ENCODE data around the gene CCDC183.
"Not testable (repeated sequence)": the region's sequence is repeated elsewhere in the genome, so short reads cannot be mapped to it uniquely, and the experiment has no call there.

The CCDC183 gene
- 0.94 to 1.9 reads per million in 2 donors for total RNA-seq

- no peak for DNase-seq
Measured at GRCh38 chr9:136796238-136796774, at the start of gene CCDC183. Gene CCDC183, plus strand, starts transcription at chr9:136796338. Its CDS starts 60 bp downstream, at chr9:136796398.

DNA sequence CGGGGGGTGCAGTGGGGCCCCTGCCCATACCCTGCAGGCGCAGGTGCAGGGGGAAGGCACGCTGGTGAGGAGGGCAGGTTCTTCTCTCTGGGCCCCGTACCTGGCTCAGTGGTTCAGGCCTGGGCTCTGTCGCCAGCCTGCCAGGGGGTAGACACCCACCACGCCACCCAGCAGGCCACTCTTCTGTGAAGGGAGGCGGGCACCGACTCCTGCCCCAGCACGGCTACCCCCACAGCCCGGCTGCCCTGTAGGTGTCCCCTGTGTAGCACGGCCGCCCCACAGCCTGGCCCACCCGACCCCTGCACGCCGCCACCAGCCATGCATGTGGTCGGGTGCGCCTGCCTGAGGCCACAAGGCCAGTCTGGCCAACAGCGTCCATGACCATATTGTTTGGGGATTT is 49.5 kb upstream of the CCDC183 start:
- no peak for DNase-seq

GRCh38 chr9:136747161-136748060 is 48.7 kb upstream of the CCDC183 start:
- no peak for DNase-seq

DNA sequence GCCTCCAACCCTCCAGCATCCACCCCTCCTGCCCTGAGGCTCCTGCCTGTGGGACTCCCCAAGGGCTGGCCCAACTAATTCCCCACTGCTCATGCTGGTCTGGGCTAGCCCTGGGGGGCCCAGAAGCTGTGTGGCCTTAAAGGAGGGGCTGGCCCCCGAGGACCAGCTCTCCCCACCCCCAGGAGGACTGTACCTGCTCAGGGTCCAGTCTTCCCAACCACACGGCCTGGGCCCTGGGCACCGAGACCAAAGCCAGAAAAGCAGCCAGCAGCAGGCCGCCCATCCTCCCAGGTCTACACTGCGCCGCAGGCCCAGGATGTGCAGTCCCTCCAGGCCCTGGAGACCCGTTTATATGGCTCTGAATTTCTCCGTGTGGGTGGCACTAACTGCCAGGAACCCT is 47.9 kb upstream of the CCDC183 start, which contains the start of gene LCN6:
TSS of gene LCN6 (minus strand) at position 325 of the 400 bp plus-strand sequence. CDS start at position 283, 42 bp downstream.
- DNase-seq, result no peak

GRCh38 chr9:136748666-136749611 is 47.2 kb upstream of the CCDC183 start:
- DNase-seq, result no peak

- DNase-seq, result peak in 1 of 5 experiments; percentile 82
Measured at GRCh38 chr9:136750526-136750925, 45.6 kb upstream of the CCDC183 start.

- no peak for DNase-seq
Measured at GRCh38 chr9:136751244-136751643, 44.9 kb upstream of the CCDC183 start.

GRCh38 chr9:136751814-136752213 is 44.3 kb upstream of the CCDC183 start:
- no peak for DNase-seq

DNA sequence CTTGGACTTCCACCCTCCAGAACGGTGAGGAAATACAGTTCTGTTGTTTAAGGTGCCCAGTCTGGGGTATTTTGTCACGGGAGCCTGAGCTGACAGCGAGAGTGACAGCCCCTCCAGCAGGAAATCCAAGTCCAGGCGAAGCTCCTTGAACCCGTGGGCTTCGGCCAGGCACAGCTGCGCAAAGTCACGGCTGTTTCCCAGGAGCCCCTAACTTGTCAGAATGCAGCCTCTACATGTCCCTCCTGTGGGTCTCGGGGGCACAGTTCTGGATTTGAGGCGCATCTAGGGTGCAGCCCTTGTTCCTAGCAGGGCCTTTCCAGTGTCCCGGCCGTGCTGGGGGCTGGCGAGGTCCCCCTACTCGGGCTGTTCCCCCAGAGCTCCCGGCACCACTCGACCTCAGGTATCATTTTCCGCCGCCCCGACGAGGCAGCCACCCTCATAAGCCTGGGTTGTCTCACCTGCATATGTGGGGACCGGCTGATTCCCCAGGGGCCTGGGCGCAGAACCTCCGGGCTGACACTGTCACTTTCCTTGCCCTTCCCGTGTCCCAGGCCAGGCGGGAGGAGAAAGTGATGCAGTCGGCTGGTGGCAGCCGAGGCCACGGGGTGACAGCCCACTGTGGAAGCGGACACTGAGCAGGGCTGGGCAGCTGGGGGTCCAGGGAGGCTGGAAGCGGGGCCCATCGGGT is 42.6 kb upstream of the CCDC183 start:
- DNase-seq, result no peak

GRCh38 chr9:136754059-136754572 is 42.0 kb upstream of the CCDC183 start:
- DNase-seq, result no peak

GRCh38 chr9:136754626-136755301 is 41.4 kb upstream of the CCDC183 start:
- no peak for DNase-seq

DNA sequence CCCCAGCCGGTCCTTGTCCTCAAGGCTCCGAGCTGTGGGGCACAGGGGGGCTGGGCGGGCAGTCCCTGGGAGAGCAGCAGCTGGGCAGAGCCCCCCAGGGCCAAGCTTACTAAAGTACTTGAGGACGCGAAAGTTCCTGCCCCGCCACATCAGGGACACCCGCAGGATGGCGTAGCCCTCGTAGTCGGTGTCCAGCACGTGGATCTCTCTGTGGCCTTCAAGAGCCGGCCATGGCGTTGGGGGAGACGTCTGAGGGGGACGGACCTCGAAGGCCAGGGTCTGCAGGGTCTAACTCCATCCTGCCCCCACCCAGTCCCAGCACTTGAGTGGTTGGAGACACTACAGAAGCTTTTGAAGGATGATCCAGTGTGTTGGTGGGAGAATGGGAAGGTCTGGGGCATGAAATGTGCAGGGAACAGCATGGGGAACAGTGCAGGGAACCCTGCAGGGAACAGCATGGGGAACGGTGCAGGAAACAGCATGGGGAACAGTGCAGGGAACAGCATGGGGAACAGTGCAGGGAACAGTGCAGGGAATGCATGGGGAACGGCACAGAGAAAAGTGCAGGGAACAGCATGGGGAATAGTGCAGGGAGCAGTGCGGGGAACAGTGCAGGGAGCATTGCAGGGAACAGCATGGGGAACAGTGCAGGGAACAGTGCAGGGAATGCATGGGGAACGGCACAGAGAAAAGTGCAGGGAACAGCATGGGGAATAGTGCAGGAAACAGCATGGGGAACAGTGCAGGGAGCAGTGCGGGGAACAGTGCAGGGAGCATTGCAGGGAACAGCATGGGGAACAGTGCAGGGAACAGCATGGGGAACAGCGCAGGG is 40.6 kb upstream of the CCDC183 start:
- not testable (repeated sequence) for DNase-seq

DNA sequence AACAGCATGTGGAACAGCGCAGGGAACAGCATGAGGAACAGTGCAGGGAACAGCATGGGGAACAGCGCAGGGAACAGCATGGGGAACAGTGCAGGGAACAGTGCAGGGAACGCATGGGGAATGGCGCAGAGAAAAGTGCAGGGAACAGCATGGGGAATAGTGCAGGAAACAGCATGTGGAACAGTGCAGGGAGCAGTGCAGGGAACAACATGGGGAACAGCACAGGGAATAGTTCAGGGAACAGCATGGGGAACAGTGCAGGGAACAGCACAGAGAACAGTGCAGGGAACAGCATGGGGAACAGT is 40.1 kb upstream of the CCDC183 start:
- DNase-seq, result no peak

- no peak for DNase-seq
Measured at GRCh38 chr9:136756836-136757235, 39.3 kb upstream of the CCDC183 start.

- DNase-seq, result no peak
Measured at GRCh38 chr9:136757328-136757727, 38.8 kb upstream of the CCDC183 start.

- DNase-seq, result no peak
Measured at GRCh38 chr9:136757751-136758140, 38.4 kb upstream of the CCDC183 start.

DNA sequence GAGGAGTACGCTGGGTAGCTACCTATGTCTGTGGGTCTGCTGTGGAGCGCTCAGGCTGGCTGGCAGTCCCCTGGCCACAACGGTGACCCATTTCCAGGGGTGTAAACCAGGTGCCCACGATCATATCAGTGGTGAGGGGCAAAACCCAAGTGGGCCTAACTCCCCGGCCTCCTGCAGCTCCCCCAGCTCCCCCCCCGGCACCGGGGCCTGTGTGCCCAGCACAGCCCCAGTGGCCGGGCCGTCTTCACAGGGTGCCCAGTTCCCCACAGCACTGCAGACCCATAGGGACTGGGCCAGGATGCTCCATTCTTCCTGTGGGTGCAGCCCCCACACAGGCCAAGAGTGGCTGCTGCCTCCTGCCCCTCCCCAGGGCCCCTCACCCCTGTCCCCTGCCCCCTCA is 37.1 kb upstream of the CCDC183 start:
- no peak for DNase-seq

DNA sequence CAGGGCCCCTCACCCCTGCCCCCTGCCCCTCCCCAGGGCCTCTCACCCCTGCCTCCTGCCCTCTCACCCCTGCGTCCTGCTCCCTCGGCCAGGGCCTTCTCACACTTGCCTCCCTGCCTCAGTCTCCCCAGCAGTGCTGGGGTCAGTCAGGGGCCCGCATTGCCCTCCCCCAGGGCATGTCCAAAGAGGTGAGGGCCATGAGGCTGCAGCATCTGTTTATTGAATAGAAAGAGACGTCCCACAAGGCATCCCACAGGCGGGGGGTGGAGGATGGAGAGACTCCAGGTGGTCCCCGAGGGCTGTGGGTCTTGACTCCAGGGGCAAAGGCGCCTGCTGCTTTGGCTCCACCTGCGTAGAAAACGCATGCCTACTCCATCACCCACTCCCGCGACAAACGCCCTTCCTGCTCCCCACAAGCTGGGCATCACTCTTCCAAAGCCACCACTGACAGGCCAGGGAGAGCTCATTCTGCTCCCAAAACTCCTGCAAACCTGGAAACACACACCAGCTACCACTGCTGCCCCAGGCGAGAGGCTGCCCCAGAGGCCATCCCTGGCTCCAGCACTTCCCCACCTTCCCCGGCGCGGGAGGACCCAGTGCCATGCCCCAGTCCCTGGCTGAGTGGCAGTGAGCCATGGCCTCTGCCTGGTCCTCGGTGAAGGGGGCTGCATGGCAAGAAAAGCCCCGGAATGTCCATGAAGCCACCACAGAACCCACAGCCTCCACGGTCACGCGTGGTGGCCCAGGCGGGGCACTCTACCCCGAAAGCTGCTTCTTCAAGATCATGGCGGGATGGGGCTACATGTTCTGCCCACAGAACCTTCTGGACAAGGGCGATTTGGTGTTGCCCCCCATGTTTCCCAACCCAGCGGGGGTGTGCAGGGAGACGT is 36.5 kb upstream of the CCDC183 start:
- no peak for DNase-seq

- DNase-seq, result no peak
Measured at GRCh38 chr9:136760424-136760823, 35.7 kb upstream of the CCDC183 start.

All from T-helper 2 cell (primary cell).